OCI-M2 (cell line): ENCODE data around the gene PPFIA2.

Experiments used
- DNase-seq: peaks from one replicate; lab custom pipeline; 2025; ENCODE audit not compliant: unreplicated experiment; lab: John Stamatoyannopoulos, UW

Gene PPFIA2

GRCh38 chr12:81759190-81760051 is at the start of gene PPFIA2:
Gene PPFIA2, minus strand, starts transcription at chr12:81759350.
- no peak for DNase-seq

GRCh38 chr12:81800298-81801148 is 41.4 kb upstream of the PPFIA2 start:
- no peak for DNase-seq

- no peak for DNase-seq
Measured at GRCh38 chr12:81798294-81798693, 39.1 kb upstream of the PPFIA2 start.

GRCh38 chr12:81797100-81797499 is 38.0 kb upstream of the PPFIA2 start:
- DNase-seq = no peak

- no peak for DNase-seq
Measured at GRCh38 chr12:81792666-81793065, 33.5 kb upstream of the PPFIA2 start.

- no peak for DNase-seq
Measured at GRCh38 chr12:81779216-81779615, 20.1 kb upstream of the PPFIA2 start.

- no peak for DNase-seq
Measured at GRCh38 chr12:81778719-81779118, 19.6 kb upstream of the PPFIA2 start.

GRCh38 chr12:81758421-81759189 is 545 bp downstream of the PPFIA2 start:
- no peak for DNase-seq

GRCh38 chr12:81757731-81758365 is 1.3 kb downstream of the PPFIA2 start:
- no peak for DNase-seq

GRCh38 chr12:81729781-81730180 is 29.4 kb downstream of the PPFIA2 start:
- no peak for DNase-seq

GRCh38 chr12:81727391-81727790 is 31.8 kb downstream of the PPFIA2 start:
- DNase-seq = no peak

GRCh38 chr12:81726634-81727033 is 32.5 kb downstream of the PPFIA2 start:
- DNase-seq = no peak

- DNase-seq = no peak
Measured at GRCh38 chr12:81723361-81723760, 35.8 kb downstream of the PPFIA2 start.

GRCh38 chr12:81722004-81722403 is 37.1 kb downstream of the PPFIA2 start:
- DNase-seq = no peak

- DNase-seq = no peak
Measured at GRCh38 chr12:81718616-81719015, 40.5 kb downstream of the PPFIA2 start.

- DNase-seq = no peak
Measured at GRCh38 chr12:81712536-81712935, 46.6 kb downstream of the PPFIA2 start.

GRCh38 chr12:81705586-81705985 is 53.6 kb downstream of the PPFIA2 start:
- DNase-seq = no peak

GRCh38 chr12:81699551-81699950 is 59.6 kb downstream of the PPFIA2 start:
- no peak for DNase-seq

- DNase-seq = no peak
Measured at GRCh38 chr12:81692008-81692407, 67.1 kb downstream of the PPFIA2 start.

GRCh38 chr12:81683881-81684280 is 75.3 kb downstream of the PPFIA2 start:
- no peak for DNase-seq

- no peak for DNase-seq
Measured at GRCh38 chr12:81679614-81680013, 79.5 kb downstream of the PPFIA2 start.
